GM12872 (cell line): ENCODE measurements around the gene ROMO1.

Experiments used
- TF ChIP-seq, protein P1 (sequence below): IDR thresholded peaks from 3 replicates; pipeline ENCODE4 v1.5.1; 2011; ENCODE audit warnings: low read depth, mild to moderate bottlenecking, low read length, moderate library complexity; ENCODE audit not compliant: insufficient read depth

Gene ROMO1

DNA sequence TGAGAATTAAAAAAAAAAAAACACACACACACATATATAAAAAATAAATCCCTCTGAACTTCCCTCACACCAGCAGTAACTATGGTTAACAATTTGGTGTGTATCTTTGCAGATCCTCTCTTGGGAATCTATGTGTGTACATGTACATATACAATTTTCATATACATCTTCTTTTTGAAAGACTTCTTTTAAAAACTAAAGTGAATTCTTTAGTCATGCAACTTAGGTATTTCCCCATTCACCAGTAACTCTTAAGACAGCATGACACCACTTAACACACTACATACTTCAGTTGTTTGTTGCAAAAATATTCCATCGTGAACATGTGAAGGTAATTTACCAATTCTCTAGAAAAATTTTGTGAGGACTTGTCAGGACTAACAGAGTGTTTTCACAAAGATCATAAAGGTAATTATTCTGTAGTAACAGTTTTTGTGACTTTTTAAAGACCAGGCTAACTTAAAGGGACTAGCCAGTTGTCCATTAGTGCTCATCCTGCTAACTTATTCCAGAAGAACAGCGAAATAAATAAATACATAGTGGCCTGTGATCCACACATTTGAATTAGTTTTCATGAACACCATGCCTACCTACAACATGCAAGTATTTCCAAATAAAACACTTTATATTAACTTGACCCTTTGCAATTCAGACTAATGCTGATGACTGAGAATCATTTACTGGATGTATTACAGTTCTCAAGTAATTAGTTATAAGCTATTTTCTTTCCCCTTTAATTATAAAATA lies 30.8 kb downstream of the ROMO1 start:
- TF ChIP-seq, protein P1, sequence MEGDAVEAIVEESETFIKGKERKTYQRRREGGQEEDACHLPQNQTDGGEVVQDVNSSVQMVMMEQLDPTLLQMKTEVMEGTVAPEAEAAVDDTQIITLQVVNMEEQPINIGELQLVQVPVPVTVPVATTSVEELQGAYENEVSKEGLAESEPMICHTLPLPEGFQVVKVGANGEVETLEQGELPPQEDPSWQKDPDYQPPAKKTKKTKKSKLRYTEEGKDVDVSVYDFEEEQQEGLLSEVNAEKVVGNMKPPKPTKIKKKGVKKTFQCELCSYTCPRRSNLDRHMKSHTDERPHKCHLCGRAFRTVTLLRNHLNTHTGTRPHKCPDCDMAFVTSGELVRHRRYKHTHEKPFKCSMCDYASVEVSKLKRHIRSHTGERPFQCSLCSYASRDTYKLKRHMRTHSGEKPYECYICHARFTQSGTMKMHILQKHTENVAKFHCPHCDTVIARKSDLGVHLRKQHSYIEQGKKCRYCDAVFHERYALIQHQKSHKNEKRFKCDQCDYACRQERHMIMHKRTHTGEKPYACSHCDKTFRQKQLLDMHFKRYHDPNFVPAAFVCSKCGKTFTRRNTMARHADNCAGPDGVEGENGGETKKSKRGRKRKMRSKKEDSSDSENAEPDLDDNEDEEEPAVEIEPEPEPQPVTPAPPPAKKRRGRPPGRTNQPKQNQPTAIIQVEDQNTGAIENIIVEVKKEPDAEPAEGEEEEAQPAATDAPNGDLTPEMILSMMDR, result no peak

DNA sequence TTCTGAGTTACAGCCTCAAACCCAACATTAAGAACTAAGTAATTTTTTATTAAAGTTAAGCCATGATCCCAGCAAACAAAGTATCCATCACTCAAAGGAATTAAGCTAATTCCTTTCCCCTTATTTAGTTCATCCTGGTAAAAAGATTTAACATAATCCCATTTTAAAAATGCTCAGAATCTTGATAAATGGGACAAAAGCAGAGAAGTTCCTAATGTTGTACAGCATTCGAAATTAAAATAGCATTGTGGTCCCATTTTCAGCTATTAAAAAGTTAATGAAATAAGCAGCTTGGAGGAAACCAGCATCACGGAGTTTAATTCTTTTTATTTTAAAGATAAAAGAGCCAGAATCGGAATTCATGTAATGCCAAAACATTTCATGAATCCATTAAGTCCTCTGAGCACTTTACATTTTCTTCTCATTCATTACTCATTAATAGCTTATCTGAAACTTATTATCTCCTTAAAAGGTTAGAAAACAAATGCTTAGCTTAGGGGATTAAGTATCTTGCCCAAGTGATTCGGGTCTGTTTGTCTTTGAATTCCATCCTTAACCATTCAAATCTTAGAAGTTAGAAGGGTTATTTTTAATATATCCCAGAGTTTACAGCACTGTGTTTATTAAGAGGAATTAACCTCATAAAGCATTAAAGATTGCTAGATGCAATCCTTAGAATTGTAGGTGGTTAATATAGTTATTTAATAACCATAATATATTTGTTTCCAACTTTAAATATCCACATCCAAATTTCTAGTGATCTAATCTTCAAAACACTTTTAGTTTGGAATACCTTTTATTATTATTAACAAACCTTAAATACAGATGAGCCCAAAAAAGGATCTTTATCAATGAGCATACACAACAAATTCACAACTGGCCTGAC lies 31.6 kb downstream of the ROMO1 start:
- TF ChIP-seq, protein P1, result no peak

DNA sequence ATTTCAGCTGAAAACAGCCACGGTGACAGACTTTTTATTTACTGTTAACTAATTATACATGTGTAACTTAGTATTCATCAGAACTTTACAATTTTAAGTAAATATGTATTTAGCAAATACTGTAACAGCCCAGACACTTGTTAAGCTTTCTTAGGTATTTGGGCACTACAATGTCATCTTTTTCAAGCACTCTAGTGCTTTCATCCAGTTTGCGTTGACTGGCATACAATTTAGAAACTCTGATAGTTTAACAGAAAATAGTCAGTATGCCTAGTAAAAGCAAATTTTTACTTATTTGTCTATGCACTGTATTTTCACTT lies 32.2 kb downstream of the ROMO1 start:
- TF ChIP-seq, protein P1, result no peak

DNA sequence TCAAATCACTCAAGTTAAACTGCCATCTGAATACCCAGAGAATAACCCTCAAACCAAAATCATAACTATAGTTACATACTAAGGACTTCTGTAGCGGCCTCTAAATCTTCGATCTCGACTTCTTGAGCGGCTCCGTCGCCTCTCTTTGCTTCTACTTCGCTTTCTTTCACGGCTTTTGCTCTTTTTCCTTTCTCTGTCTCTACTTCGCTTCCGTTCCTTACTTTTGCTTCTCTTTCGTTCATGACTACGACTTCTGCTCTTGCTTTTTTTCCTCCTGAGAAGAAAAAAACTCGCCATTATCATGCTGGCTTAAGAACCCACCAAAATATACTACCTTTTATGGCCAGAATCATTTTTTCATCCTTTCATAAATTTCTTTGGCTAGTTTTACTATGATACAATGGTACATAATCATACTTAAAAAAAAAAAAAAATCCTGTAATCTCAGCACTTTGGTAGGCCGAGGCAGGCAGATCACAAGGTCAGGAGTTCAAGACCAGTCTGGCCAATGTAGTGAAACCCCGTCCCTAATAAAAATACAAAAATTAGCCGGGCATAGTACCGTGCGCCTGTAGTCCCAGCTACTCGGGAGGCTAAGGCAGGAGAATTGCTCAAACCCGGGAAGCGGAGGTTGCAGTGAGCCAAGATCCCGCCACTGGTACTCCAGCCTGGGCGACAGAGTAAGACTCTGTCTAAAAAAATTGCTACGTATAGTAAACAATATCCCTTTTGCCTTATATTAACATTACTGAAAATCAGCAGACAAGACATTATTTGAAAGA lies 32.8 kb downstream of the ROMO1 start:
- TF ChIP-seq, protein P1, result no peak

DNA sequence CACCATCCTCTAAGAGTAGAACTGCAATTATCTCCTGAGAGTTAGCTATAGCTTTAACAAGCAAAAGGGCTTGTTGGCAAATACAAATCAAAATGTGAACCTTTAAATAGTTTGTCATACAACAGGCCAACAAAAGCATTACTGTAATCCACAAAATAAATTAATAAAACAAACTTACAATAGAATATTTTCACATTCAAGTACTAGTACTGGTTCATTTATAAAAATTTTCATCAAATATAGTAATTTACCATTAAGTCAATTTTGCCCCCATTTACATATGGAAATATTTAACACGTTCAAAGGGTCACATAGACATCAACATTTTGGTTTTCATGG lies 33.4 kb downstream of the ROMO1 start:
- TF ChIP-seq, protein P1, result no peak

DNA sequence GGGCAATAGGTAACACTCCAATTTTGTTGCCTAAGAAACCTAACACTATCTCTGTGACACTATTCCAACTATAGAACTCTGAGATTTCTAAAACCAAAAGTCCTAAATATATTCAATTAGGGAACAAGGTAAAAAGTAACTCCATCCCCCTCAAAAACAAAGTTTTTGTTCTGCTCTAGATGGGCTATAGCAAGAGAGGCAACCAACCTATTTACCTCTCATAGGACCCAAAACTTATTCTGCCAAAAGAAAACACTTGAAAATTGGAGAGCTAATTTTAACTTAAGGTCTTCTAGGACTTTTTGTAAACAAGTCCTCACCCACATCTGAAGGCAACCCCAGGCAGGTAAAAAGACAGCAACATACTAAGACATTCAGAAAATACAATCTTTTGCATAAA lies 35.2 kb downstream of the ROMO1 start:
- TF ChIP-seq, protein P1, result no peak
